HL-60 (cell line): ENCODE results near the gene SLC38A8.

Experiments used
- GABPA ChIP-seq: IDR thresholded peaks from 2 replicates; pipeline ENCODE4 v1.6.1; 2012; ENCODE audit warnings: low read depth
- POLR2AphosphoS5 ChIP-seq: IDR thresholded peaks from 2 replicates; pipeline ENCODE4 v1.6.1; 2012; ENCODE audit warnings: low read depth
- TF ChIP-seq, protein P1 (sequence below): IDR thresholded peaks from one replicate; pipeline ENCODE4 v1.5.1; 2011; ENCODE audit warnings: low read length, control low read depth, inconsistent platforms; ENCODE audit not compliant: insufficient read depth
- TF ChIP-seq, protein P2 (sequence below): IDR thresholded peaks from 2 replicates; pipeline ENCODE4 v1.6.1; 2012; ENCODE audit warnings: low read depth; ENCODE audit not compliant: insufficient replicate concordance

- TF ChIP-seq, protein P1, sequence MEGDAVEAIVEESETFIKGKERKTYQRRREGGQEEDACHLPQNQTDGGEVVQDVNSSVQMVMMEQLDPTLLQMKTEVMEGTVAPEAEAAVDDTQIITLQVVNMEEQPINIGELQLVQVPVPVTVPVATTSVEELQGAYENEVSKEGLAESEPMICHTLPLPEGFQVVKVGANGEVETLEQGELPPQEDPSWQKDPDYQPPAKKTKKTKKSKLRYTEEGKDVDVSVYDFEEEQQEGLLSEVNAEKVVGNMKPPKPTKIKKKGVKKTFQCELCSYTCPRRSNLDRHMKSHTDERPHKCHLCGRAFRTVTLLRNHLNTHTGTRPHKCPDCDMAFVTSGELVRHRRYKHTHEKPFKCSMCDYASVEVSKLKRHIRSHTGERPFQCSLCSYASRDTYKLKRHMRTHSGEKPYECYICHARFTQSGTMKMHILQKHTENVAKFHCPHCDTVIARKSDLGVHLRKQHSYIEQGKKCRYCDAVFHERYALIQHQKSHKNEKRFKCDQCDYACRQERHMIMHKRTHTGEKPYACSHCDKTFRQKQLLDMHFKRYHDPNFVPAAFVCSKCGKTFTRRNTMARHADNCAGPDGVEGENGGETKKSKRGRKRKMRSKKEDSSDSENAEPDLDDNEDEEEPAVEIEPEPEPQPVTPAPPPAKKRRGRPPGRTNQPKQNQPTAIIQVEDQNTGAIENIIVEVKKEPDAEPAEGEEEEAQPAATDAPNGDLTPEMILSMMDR = no peak
- no peak for TF ChIP-seq GABPA
- TF ChIP-seq, protein P2, sequence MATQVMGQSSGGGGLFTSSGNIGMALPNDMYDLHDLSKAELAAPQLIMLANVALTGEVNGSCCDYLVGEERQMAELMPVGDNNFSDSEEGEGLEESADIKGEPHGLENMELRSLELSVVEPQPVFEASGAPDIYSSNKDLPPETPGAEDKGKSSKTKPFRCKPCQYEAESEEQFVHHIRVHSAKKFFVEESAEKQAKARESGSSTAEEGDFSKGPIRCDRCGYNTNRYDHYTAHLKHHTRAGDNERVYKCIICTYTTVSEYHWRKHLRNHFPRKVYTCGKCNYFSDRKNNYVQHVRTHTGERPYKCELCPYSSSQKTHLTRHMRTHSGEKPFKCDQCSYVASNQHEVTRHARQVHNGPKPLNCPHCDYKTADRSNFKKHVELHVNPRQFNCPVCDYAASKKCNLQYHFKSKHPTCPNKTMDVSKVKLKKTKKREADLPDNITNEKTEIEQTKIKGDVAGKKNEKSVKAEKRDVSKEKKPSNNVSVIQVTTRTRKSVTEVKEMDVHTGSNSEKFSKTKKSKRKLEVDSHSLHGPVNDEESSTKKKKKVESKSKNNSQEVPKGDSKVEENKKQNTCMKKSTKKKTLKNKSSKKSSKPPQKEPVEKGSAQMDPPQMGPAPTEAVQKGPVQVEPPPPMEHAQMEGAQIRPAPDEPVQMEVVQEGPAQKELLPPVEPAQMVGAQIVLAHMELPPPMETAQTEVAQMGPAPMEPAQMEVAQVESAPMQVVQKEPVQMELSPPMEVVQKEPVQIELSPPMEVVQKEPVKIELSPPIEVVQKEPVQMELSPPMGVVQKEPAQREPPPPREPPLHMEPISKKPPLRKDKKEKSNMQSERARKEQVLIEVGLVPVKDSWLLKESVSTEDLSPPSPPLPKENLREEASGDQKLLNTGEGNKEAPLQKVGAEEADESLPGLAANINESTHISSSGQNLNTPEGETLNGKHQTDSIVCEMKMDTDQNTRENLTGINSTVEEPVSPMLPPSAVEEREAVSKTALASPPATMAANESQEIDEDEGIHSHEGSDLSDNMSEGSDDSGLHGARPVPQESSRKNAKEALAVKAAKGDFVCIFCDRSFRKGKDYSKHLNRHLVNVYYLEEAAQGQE = no peak
- TF ChIP-seq POLR2AphosphoS5 = no peak
These were observed 38.9 kb upstream of the SLC38A8 start for GRCh38 chr16:84081446-84081989.
